Fibroblast of lung (primary cell): ENCODE results near the gene TSSC4.

Experiments
- CTCF ChIP-seq, 2 donors: IDR thresholded peaks in 1 of 2; conservative IDR thresholded peaks in 1 of 2; 1 replicate in 1 of 2; 2 replicates in 1 of 2; pipeline ENCODE4 v1.5.1; 2011 to 2012; ENCODE audit warnings: low read length in 2 of 2, control low read depth in 1 of 2, inconsistent platforms in 1 of 2, low read depth in 1 of 2, mild to moderate bottlenecking in 1 of 2
- EZH2 ChIP-seq: IDR thresholded peaks from 2 replicates; pipeline ENCODE4 v1.5.1; 2012; ENCODE audit warnings: low read length, control low read depth, mild to moderate bottlenecking; ENCODE audit errors: missing control alignments

GRCh38 chr11:2425506-2425905 is 25.0 kb downstream of the TSSC4 start:
- TF ChIP-seq EZH2, result no peak
- TF ChIP-seq CTCF (conservative IDR thresholded peaks at IDR 0.05 in 1 of 2, IDR thresholded peaks at IDR 0.05 in 1 of 2; ENCODE audit: low read depth in 1 of 2, low read length in 2 of 2), result no peak
